ENCODE data around the gene GRIA2.
"Not testable (repeated sequence)": the region's sequence is repeated elsewhere in the genome, so short reads cannot be mapped to it uniquely, and the experiment has no call there.

GRIA2 gene

DNA sequence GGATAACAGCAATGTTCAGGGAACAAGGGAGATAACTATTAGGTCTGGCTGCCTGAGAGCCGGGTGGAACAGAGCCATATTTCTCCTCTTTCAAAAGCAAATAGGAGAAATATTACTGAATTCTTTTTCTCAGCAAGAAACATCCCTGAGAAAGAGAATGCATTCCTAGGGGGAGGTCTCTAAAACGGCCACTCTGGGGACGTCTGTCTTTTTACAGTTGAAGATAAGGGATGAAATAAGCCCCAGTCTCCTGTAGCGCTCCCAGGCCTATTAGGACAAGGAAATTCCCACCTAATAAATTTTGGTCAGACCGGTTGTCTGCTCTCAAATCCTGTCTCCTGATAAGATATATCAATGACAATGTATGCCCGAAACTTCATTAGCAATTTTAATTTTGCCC is 37.6 kb downstream of the GRIA2 start:
- DNase-seq (ENCODE audit: low read depth in 2 of 2) = not testable (repeated sequence)

DNA sequence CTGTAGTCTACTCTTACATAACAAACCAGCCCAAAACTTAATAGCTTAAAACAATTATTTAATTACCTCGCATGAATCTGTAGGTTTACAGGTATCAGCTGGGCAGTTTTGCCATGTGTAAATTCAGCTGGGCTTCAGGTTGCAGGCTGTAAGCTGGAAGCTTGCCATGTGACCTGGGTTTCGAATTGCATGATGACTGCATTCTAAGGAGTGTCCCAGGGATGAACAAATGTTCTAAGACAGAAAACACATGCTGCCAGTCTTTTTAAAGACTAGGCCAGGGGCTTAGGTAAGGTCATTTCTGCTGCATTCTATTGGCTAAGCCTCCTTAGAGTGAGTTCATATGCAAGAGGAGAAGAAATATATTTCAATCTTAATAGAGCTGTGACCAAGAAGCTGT is 44.8 kb downstream of the GRIA2 start:
- no peak for DNase-seq (ENCODE audit: low read depth in 2 of 2)

DNA sequence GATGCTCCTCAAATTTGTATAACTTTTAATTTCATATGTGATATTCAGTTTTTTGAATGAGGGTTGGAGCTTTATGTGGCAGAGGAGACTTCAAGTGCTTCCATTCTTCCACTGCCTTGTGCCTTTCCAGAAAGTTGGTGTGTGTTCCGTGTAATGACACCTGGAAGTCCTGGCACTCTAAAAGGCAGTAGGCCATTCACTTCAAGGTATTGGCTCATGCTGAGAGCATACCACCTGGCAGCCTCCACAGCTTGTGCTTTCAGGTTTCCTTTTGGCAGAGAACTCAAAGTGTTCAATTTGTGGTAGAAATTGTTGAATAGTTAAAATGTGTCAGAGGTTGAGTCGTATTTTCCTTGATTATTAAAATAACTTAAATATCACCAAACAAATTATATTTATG is 49.6 kb downstream of the GRIA2 start:
- no peak for DNase-seq (ENCODE audit: low read depth in 2 of 2)

DNA sequence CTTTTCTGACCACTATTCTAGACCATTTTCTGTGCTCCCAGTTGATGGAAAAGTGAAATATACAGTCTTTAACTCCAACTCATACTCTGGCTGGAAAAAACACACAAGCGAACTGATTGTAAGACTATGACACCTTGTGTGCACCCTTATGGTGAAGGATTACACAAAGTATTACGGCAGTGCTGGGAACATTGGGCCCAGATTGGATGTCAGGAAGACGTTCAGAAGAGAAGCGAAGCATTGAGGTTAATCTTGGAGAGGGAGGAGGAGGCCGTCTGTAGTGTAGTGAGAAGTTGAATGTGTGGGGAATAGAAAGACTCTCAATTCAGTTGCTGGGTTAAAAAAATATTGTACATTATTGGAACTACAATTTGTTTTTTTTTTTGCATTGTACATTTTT is 50.0 kb downstream of the GRIA2 start:
- DNase-seq (ENCODE audit: low read depth in 2 of 2) = no peak

DNA sequence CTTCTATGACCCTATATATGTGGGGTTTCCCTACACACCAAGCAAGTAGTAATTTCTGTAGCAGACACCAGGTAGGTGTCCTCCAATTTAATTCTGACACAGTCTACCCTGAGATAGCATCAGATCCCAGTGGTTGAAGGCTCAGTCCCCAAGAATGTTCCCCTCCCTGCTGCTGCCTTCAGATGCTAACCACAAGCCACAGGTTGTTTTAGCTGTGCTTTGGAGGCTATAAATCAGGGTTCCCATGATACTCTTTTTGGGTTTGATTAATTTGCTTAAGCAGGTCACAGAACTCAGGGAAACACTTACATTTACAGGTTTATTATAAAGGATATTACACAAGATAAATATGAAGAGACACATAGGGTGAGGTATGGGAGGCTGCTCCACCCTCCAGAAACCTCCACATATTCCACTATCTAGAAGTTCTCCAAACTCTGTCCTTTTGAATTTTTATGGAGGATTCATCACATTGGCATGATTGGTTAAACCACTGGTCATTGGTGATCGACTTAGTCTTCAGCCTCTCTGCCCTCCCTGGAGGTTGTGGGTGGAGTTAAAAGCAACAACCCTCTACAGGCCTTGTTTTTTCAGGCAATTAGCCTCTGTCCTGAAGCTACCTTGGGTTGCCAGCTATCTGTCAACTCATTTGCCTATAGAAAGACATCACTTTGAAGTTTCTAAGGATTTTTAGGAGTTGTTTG is 50.8 kb downstream of the GRIA2 start:
- no peak for DNase-seq (ENCODE audit: low read depth in 2 of 2)

DNA sequence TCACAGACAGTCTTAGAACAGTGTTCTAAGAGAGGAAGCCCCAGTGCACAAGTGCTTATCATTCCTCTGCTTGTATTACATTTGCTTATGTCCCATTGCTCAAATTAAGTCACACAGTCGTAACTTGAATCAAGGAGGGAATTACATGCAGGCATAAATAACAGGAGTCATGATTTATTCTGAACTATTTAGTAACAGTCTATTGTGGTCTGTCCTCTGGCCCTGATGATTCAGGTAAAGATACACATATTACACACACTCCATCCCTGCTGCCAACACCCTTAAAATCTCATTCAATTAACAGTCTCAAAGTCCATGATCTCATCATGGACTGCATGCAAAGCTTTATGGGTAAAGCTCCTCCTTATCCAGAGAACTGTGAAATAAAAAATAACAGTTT is 60.1 kb downstream of the GRIA2 start:
- no peak for DNase-seq (ENCODE audit: low read depth in 2 of 2)

DNA sequence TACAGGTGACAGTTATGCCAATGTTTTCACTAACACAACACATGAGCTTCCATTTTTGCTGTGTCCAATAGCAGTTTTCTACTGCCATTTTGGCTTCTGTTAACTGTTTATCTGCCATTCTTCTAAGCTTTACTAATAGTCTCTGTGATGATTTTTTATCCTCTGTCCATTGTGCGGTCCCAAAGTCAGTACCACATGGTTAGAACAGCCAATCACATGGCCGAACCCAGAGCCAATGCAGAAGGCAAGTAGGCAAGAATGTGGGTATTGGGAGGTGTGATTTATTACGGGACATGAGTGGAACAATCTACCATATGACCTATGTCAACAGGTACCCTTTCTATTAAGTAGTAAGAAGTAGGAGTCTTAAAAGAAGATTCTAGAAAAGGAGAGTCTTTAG is 61.5 kb downstream of the GRIA2 start:
- DNase-seq (ENCODE audit: low read depth in 2 of 2) = no peak

DNA sequence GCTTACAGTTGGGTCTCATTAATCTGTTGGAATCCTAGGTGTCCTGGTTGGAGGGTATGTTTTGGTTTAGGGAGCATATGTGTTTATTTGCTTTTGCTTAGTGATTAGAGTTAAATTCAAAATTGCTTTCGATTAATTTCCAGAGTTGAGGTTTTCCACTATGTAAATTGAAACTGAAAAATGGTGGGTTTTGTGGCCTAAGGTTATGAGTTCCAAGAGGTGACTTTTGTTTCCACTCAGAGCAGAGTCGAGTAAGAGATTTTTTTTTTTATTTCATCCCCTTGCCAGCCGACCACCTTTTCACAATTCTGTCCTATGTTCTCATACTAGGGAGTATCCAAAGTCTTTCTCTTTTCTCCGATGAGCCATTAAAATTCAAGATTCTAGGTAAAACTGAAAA is 66.9 kb downstream of the GRIA2 start:
- DNase-seq (ENCODE audit: low read depth in 2 of 2) = no peak

DNA sequence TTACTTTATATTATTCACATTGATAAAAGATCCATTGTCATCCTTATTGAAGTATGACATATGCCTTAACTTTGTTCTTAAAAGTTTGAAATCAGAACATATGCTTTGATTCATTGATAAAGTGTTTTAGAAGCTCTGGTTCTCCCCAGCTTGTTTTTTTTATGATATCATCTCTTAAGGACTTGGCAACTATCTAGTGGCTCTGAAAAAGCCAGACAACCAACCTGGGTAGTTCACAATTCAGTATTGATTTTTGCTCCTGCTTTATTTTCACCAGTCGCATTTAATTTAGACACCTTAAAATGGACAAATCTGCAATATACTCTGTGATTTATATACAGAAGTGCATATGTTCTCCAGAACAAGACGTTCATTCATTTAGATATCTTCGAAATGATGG is 70.1 kb downstream of the GRIA2 start:
- no peak for DNase-seq (ENCODE audit: low read depth in 2 of 2)

DNA sequence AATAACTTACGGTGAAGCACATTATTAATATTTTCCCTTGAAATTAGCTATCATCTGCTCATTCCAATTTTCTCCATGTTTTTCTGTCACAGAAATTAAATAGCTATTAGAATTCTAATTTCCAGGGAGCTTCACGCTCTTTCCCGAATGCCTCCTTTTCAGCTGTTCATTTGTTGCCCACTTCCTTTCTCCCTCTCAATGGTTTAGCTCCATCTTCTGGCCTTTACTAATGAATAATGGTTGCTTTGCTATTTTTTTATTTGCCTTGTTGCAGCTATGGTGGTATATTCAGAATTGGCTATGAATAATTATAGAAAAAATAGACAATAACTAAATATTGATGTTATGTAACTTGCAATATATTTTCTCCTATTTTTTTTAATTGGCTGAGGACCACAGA is 70.5 kb downstream of the GRIA2 start:
- no peak for DNase-seq (ENCODE audit: low read depth in 2 of 2)

DNA sequence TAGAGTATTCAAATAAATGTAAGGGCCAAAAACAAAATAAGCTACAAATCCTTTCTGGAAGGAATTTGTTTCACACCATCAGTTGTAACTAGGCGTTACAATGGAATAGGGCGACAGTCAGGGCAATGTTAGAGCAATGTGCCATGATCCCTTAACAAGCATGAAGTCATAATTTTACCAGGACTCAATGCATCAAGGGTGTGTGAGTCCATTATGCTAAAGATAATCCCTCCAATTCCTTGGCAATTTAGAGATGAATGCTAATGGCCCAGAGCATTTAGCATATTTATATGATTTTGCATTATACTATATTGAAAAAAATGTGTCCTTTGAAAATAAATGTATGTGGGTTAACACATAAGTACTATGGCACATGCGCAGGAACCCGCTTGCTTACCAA is 73.1 kb downstream of the GRIA2 start:
- no peak for DNase-seq (ENCODE audit: low read depth in 2 of 2)

DNA sequence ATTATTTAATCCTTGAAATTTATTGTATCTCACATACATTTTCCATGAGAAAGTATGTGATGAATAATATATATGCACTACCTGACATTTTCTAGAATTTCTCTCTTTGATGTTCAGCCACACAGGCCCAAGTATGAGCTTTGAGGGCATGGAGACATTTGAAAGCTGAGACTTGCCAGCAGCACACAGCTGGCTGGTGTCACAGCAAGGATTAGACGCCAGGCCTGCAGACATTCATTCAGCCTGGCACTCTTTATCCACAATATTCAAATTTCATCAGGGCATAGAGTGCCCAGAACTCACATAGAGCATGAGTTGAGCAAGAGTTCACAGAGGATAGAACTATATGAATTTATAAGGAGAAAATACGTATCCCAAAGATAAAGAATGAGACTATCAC is 74.0 kb downstream of the GRIA2 start:
- DNase-seq (ENCODE audit: low read depth in 2 of 2) = no peak

DNA sequence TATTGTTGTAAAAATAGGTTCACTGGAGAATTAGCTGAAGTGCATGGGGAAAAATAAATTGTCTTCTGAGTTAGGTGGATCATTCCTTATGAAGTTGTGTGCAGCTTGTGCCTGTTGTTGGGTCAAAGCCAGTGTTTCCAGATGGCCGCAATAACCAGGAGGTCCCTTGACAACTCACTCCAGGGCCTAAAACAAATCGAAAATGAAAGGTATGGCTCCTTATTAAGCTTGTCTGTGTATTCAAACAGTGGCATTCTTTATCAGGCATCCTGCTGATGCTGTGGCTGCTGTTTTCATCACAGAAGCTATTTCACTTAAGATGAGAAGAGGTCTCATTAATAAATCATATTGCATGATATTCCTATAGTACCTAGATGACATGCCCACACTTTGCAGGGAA is 80.2 kb downstream of the GRIA2 start:
- DNase-seq (ENCODE audit: low read depth in 2 of 2) = no peak

DNA sequence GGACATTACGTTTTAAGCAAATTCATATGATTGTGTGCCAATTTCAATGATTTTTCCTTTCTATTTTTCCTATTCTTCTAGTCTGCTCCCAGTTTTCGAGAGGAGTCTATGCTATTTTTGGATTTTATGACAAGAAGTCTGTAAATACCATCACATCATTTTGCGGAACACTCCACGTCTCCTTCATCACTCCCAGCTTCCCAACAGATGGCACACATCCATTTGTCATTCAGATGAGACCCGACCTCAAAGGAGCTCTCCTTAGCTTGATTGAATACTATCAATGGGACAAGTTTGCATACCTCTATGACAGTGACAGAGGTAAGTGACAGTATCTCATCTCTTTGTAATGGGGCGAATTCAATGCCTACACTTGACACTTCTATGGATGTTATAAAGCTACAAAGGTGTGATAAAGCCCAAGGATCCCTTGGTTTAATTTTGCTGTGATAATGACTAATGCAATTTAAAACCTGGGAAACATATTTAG is 83.0 kb downstream of the GRIA2 start:
- DNase-seq (ENCODE audit: low read depth in 2 of 2) = no peak

DNA sequence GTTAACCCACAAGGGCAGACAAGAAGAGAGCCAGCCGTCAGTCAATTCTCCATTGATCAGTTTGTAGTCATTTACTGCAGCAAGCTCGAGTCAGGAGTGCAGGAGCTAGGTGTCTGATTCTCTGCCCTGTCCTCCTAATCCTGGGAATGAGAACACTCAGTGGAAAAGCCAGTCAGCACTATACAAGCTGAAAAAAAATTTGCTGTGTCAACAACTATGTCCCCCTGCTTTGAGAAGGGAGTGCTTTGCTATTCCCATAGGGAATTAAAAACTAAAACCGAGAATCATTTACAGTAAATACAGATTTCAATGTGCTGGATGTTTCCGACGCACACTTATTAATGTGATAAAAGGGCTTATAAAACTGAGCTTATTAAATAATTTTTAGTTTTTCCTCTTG is 84.2 kb downstream of the GRIA2 start:
- no peak for DNase-seq (ENCODE audit: low read depth in 2 of 2)

DNA sequence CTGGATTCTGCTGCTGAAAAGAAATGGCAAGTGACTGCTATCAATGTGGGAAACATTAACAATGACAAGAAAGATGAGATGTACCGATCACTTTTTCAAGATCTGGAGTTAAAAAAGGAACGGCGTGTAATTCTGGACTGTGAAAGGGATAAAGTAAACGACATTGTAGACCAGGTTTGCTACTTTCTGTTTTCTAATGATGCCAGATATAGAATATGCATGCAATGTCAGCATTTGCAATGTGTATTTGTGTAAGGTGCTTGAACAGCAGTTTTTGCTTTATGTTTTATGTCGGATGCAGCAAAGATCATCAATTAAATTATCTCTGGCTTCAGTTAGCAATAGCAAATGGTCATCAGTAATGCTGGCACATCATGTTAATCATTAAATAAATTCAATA is 92.2 kb downstream of the GRIA2 start:
- DNase-seq (ENCODE audit: low read depth in 2 of 2) = no peak

DNA sequence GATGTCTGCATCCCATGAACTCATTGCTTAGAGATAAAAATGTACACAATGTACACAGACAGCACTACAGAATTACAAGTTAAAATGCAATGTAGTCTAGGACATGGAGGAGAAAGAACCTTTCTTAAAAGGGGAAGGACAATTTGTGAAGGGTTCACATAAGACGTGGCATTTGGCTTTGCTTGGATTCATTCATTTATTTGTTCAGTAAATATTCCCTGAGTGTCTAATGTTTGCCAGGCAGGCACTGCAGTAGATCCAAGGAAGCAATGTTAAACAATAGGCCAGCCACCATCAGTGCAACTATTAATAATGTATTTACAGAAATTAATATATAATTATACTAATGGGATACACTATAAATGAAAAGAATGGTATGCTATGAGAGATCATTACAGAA is 94.4 kb downstream of the GRIA2 start:
- DNase-seq (ENCODE audit: low read depth in 2 of 2) = no peak

DNA sequence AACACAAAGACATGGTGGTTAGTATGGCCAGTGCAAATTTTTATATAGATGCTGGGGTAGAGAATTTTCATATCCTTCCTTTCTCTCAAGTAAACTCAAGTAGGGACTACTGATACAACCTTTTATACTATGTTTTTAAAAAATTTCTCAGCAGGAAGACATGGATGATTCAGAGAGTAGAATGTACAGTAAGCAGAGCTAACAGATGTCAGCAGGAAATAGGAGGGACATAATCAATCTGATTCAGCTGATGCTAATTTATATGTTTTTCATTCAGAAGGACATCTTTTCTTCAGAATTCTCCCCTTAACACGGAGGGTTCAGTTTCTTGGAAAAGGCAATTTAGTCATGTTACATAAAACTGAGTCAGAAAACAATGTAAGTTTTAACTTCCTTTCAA is 95.4 kb downstream of the GRIA2 start:
- DNase-seq (ENCODE audit: low read depth in 2 of 2) = no peak

DNA sequence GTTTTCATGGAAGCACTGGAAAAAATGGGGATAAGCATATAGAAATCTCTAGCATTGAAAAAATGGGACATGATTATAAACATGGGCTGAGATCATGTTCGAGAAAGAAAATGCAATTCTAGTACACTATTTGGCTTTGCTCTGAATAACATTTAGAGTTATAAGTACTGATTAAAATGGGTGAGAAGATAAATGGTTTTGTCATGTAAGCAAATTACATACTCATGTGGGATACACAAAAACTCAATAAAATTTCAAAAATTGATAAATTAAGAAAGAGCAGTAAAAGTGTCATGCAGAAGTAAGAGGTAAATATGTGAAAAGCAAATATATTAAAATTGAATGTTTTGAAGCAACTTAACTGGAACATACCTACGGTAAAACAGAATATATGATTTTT is 99.6 kb downstream of the GRIA2 start:
- DNase-seq (ENCODE audit: low read depth in 2 of 2) = no peak

DNA sequence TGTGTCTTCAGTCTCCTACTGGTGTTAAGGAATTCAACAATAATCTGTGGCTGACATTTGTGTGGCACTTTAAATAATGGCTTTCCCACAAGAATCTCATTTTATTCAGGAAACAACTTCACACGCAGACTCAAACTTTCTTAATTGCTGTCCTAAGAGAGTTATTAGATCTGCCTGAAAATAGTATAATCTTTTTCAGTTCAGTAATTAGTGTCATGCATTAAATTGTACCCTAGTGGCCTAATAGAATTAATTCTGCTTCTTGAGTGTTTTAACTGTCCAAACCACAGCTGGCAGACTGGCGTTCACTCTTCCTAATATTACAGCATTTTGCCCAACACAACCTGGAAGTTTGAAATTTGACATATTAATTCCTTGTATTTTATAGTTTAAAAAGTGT is 107.1 kb downstream of the GRIA2 start:
- no peak for DNase-seq (ENCODE audit: low read depth in 2 of 2)

DNA sequence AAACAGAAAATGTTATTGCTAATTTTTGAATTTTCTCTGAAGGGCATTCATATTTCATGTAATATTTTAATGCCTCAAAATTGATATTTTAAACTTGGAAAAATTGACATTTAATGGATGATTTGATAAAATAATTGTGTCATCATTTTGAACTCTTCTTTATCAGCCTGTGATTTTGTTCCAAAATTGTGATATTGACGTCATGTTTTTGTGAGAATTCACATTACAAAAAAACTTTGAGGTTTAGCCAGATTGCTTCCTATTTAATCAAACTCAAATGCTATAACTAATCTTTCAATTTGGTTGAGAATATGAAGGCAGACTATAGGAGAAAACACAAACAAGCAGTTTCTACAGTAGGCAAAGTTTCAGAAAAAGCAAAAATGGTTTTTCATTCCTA is 137.4 kb downstream of the GRIA2 start:
- DNase-seq (ENCODE audit: low read depth in 2 of 2) = no peak

DNA sequence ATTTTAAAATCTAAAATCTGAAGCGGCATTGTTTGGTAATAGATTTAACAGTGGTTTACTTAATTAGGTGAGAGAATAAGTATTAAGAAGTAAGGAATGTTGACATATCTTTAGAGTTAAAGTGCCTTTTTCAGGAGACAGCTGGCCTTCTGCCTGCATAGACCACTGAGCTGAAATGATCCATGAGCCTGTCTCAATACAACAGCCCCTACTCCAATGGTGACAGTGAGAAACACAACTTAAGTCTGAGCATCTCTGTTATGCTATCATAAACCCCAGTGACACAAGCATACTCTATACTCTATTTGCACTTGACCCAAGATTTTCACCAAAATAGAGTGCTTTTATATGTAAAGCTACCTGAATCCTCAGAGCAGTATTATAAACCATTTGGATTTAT is 137.9 kb downstream of the GRIA2 start:
- DNase-seq (ENCODE audit: low read depth in 2 of 2) = no peak

DNA sequence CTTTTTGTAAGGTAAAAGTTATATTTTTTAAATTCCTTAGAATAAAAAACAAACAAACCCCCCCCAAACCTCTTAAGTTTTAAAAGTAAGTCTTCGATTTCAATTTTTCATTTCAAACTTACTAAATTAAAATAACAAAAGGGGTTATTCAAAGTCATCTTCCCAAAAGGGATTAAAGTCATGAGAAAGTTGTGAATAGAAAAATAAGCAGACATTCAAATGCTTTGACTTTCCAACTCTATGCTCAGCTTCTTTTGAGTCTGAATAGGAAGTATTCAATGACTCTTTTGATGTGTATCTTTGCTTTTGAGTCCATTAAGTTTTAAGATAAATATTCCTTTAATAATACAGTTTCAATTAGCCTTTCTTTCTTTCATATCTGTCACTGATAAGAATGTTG is 138.3 kb downstream of the GRIA2 start:
- no peak for DNase-seq (ENCODE audit: low read depth in 2 of 2)

DNA sequence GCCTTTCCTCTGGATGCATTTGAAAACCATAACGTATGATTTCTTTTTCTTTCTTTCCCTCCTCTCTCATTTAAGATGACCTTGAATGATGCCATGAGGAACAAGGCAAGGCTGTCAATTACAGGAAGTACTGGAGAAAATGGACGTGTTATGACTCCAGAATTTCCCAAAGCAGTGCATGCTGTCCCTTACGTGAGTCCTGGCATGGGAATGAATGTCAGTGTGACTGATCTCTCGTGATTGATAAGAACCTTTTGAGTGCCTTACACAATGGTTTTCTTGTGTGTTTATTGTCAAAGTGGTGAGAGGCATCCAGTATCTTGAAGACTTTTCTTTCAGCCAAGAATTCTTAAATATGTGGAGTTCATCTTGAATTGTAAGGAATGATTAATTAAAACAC is 142.8 kb downstream of the GRIA2 start:
- no peak for DNase-seq (ENCODE audit: low read depth in 2 of 2)
